OCI-LY1 (cell line): ENCODE data around the gene ZNF415.

Experiments used
- H2AFZ ChIP-seq: fragments of 200-600 bp; sonication (generic), shearing (Covaris generic); 2 replicates; pipeline ENCODE4 v1.6.0; 2014; ENCODE audit warnings: antibody characterized with exemption, mild to moderate bottlenecking, low read length
- H3F3A ChIP-seq: fragments of 200-600 bp; sonication (generic), shearing (Covaris generic); 2 replicates; pipeline ENCODE4 v1.6.0; 2014; ENCODE audit warnings: mild to moderate bottlenecking, antibody characterized with exemption, low read length, moderate library complexity; ENCODE audit not compliant: insufficient read depth
- H3K27ac ChIP-seq: fragments of 200-600 bp; sonication (generic); 2 replicates; pipeline ENCODE4 v1.5.1; 2014; ENCODE audit warnings: low read length, mixed run types, mild to moderate bottlenecking, low read depth; ENCODE audit not compliant: poor library complexity, severe bottlenecking
- H3K27me3 ChIP-seq: fragments of 200-600 bp; sonication (generic); 2 replicates; pipeline ENCODE4 v1.6.0; 2014; ENCODE audit warnings: antibody characterized with exemption, mild to moderate bottlenecking, low read length, moderate library complexity; ENCODE audit not compliant: insufficient read depth
- H3K36me3 ChIP-seq: fragments of 200-600 bp; sonication (generic); 2 replicates; pipeline ENCODE4 v1.6.1; 2014; ENCODE audit warnings: mild to moderate bottlenecking, antibody characterized with exemption, low read length, moderate library complexity, mixed read lengths; ENCODE audit not compliant: insufficient read depth
- H3K4me1 ChIP-seq: fragments of 200-600 bp; sonication (generic); 2 replicates; pipeline ENCODE4 v1.5.1; 2014; ENCODE audit warnings: mild to moderate bottlenecking, low read length, moderate library complexity; ENCODE audit not compliant: insufficient read depth, severe bottlenecking
- H3K4me2 ChIP-seq: fragments of 200-600 bp; sonication (generic), shearing (Covaris generic); 2 replicates; pipeline ENCODE4 v1.6.1; 2014; ENCODE audit warnings: low read length
- H3K4me3 ChIP-seq: fragments of 200-600 bp; sonication (generic); 2 replicates; pipeline ENCODE4 v1.5.1; 2014; ENCODE audit warnings: low read length, low read depth, mild to moderate bottlenecking, mixed read lengths; ENCODE audit not compliant: poor library complexity, severe bottlenecking
- H3K79me2 ChIP-seq: fragments of 200-600 bp; shearing (Covaris generic); 2 replicates; pipeline ENCODE4 v1.6.1; 2016; ENCODE audit warnings: mixed run types, low read length, mixed read lengths; ENCODE audit not compliant: insufficient read depth
- H3K9ac ChIP-seq: fragments of 200-600 bp; sonication (generic), shearing (Covaris generic); 2 replicates; pipeline ENCODE4 v1.6.1; 2014; ENCODE audit warnings: mild to moderate bottlenecking, low read length, mixed read lengths
- H3K9me2 ChIP-seq: fragments of 200-600 bp; sonication (generic), shearing (Covaris generic); 2 replicates; pipeline ENCODE4 v1.6.1; 2014; ENCODE audit warnings: low read depth, mild to moderate bottlenecking, low read length, mixed read lengths
- H3K9me3 ChIP-seq: fragments of 200-600 bp; shearing (Covaris generic); 2 replicates; pipeline ENCODE4 v1.6.1; 2014; ENCODE audit warnings: low read length, mixed read lengths
- H4K20me1 ChIP-seq: fragments of 200-600 bp; sonication (generic), shearing (Covaris generic); 2 replicates; pipeline ENCODE4 v1.6.0; 2016; ENCODE audit warnings: mild to moderate bottlenecking, low read length; ENCODE audit not compliant: insufficient read depth
- EZH2 ChIP-seq: fragments of 200-600 bp; sonication (generic), shearing (Covaris generic); IDR thresholded peaks from 2 replicates; pipeline ENCODE4 v1.8.0; 2017; ENCODE audit warnings: borderline replicate concordance, mixed run types, mild to moderate bottlenecking, antibody characterized with exemption, low read length, moderate library complexity, mixed read lengths
- TF ChIP-seq, protein P1 (sequence below): fragments of 200-600 bp; sonication (generic), shearing (Covaris generic); IDR thresholded peaks from 2 replicates; pipeline ENCODE4 v1.5.1; 2017; ENCODE audit warnings: mild to moderate bottlenecking, antibody characterized with exemption, low read length, moderate library complexity, mixed read lengths

Gene ZNF415

DNA sequence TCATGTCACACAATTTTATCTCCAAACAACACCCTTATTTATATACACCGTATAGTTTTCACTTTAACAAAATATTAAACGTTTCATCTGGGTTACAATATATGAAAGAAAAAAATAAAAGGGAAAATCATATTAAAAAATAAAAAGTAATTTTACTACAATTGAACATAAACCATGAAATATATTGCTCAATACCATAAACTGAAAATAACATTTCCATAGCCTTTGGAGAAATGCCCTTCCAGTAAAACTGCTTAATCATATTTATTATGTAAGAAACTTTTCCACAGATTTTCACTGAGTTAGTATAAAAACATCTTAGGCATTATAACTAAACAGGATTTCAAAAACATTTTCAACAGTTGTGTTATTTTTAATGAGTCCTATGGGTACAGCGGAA, 27.6 kb upstream of the ZNF415 start:
- Histone ChIP-seq H3K36me3 (no peaks in the 10 kb centered on the region), H2AFZ (no peak overlapping the region), H3K27me3 (no peaks in the 10 kb centered on the region), H3F3A (no peaks in the 10 kb centered on the region), H3K9me2 (no peaks in the 10 kb centered on the region), H3K9ac (no peak overlapping the region), H3K4me3 (no peak overlapping the region), H3K79me2 (no peaks in the 10 kb centered on the region), H3K4me2 (no peak overlapping the region), H3K4me1 (no peaks in the 10 kb centered on the region), H4K20me1 (no peaks in the 10 kb centered on the region), H3K9me3 (peaks cover 16% of the 10 kb centered on the region), H3K27ac (no peak overlapping the region)
- no peak for TF ChIP-seq EZH2
- TF ChIP-seq, protein P1, sequence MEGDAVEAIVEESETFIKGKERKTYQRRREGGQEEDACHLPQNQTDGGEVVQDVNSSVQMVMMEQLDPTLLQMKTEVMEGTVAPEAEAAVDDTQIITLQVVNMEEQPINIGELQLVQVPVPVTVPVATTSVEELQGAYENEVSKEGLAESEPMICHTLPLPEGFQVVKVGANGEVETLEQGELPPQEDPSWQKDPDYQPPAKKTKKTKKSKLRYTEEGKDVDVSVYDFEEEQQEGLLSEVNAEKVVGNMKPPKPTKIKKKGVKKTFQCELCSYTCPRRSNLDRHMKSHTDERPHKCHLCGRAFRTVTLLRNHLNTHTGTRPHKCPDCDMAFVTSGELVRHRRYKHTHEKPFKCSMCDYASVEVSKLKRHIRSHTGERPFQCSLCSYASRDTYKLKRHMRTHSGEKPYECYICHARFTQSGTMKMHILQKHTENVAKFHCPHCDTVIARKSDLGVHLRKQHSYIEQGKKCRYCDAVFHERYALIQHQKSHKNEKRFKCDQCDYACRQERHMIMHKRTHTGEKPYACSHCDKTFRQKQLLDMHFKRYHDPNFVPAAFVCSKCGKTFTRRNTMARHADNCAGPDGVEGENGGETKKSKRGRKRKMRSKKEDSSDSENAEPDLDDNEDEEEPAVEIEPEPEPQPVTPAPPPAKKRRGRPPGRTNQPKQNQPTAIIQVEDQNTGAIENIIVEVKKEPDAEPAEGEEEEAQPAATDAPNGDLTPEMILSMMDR, result no peak

DNA sequence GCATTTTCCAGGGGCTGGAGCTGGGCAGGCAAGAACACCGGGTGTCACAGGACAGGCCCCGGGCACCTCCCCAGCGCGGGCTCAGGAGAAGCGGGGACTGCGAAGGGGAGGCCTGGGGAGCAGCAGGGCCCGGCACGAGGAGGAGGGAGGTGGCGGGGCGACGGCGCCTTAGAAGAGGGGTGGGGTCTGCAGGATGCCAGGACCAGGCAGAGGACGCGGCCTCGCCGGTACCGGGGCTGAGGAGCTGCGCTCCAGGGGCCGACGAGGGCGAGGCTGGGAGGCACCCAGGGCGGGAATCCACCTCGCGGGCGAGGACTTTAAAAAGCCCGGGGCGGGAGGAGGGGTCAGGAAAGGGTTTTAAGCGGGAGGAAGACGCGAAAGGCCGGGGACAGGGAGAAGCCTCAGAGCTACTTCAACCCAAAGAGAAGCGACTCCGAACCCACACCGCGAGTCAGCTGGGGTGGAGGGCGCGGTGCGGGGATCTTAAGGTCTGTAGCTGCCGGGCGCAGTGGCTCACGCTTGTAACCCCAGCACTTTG, 25.5 kb upstream of the ZNF415 start:
- H3K4me3 ChIP-seq, result no peak overlapping the region
- no peaks in the 10 kb centered on the region for H3K4me1 ChIP-seq
- H3F3A ChIP-seq, result no peaks in the 10 kb centered on the region
- H3K27ac ChIP-seq, result no peak overlapping the region
- H2AFZ ChIP-seq, result no peak overlapping the region
- H3K27me3 ChIP-seq, result no peaks in the 10 kb centered on the region
- H3K4me2 ChIP-seq, result no peak overlapping the region
- H3K79me2 ChIP-seq, result no peaks in the 10 kb centered on the region
- no peaks in the 10 kb centered on the region for H4K20me1 ChIP-seq
- H3K9me3 ChIP-seq, result no peaks in the 10 kb centered on the region; the same call in 1 of the 2 replicates
- TF ChIP-seq, protein P1, result no peak
- no peak for TF ChIP-seq EZH2
- H3K9ac ChIP-seq, result no peak overlapping the region
- H3K9me2 ChIP-seq, result no peaks in the 10 kb centered on the region
- no peaks in the 10 kb centered on the region for H3K36me3 ChIP-seq

DNA sequence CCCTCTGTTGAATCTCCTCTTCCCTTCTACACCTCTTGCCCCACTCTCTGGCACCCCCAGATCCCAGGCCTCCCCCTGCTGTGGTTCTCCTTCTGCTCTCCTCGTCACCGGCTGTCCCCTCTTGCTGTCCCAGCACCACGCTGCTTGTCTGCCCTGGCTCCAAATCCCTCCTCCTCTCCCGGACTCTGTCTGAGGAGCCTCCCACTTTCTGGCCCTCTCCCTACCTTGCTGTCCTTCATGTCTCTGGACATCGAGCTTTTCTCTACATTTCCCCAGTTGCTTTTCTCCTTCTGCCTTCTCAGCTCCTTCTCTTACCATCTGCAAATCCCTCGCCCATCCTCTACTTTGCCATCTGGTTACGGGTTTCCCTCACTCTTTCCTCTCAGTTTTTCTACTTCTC, 24.9 kb upstream of the ZNF415 start:
- TF ChIP-seq EZH2, result no peak
- TF ChIP-seq, protein P1, result no peak
- Histone ChIP-seq H3K79me2 (no peaks in the 10 kb centered on the region), H3K4me1 (no peaks in the 10 kb centered on the region), H2AFZ (no peak overlapping the region), H3K9me2 (no peaks in the 10 kb centered on the region), H3K27me3 (no peaks in the 10 kb centered on the region), H3K27ac (no peak overlapping the region), H3K9me3 (no peaks in the 10 kb centered on the region; the same call in 1 of the 2 replicates), H3K36me3 (no peaks in the 10 kb centered on the region), H4K20me1 (no peaks in the 10 kb centered on the region), H3K4me2 (no peak overlapping the region), H3K9ac (no peak overlapping the region), H3F3A (no peaks in the 10 kb centered on the region), H3K4me3 (no peak overlapping the region)
